GM19467 (cell line): ENCODE results near the gene CILP.

Source experiments
- ATAC-seq: cut with Tn5 transposase; IDR thresholded peaks from one replicate; pipeline ENCODE4 v1.9.1; 2021; ENCODE audit warnings: mild to moderate bottlenecking, moderate library complexity; ENCODE audit not compliant: unreplicated experiment

CILP gene

GRCh38 chr15:65154720-65155119, 56.6 kb downstream of the CILP start:
- no peak for ATAC-seq

GRCh38 chr15:65147902-65148301, 63.4 kb downstream of the CILP start:
- no peak for ATAC-seq

DNA sequence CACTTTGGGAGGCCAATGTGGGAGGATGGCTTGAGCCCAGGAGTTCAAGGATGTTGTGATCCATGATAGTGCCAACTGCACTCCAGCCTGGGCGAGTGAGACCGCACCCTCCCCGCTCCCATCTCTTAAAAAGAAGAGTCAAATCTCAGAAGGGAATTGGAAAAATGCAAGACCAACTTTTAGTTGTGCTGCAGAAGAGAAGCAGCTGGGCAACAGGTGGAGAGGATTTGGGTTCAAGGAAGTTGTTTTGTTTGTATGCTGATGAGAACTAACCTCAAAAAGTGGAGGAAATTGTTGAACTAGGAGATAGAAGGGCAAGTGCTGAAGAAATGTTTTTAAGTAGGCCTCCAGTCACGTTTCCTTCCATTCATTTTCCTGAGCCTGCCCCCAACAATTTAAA, 64.8 kb downstream of the CILP start:
- ATAC-seq: no peak
